DOHH2 (cell line): ENCODE measurements around the gene RAB40C.

Experiments
- H3F3A ChIP-seq: fragments of 200-600 bp; sonication (generic), shearing (Covaris generic); 2 replicates; pipeline ENCODE4 v1.6.0; 2016; ENCODE audit warnings: antibody characterized with exemption, mild to moderate bottlenecking; ENCODE audit not compliant: control insufficient read depth, insufficient read depth
- H3K27ac ChIP-seq: fragments of 200-600 bp; sonication (generic); 2 replicates; pipeline ENCODE4 v1.5.1; 2014; ENCODE audit warnings: low read depth, mild to moderate bottlenecking, low read length, moderate library complexity
- H3K27me3 ChIP-seq: fragments of 200-600 bp; sonication (generic); 2 replicates; pipeline ENCODE4 v1.6.1; 2014; ENCODE audit warnings: mild to moderate bottlenecking, low read length, mixed read lengths; ENCODE audit not compliant: control insufficient read depth
- H3K36me3 ChIP-seq: fragments of 200-600 bp; sonication (generic); 2 replicates; pipeline ENCODE4 v1.6.1; 2014; ENCODE audit warnings: mild to moderate bottlenecking, low read length, moderate library complexity, mixed read lengths; ENCODE audit not compliant: control insufficient read depth
- H3K4me1 ChIP-seq: fragments of 200-600 bp; sonication (generic); 2 replicates; pipeline ENCODE4 v1.6.1; 2014; ENCODE audit warnings: mild to moderate bottlenecking, low read length, mixed read lengths; ENCODE audit not compliant: control insufficient read depth
- H3K4me2 ChIP-seq: fragments of 200-600 bp; sonication (generic); 2 replicates; pipeline ENCODE4 v1.6.0; 2014; ENCODE audit warnings: mild to moderate bottlenecking, low read length, moderate library complexity
- H3K4me3 ChIP-seq: fragments of 200-600 bp; sonication (generic); 2 replicates; pipeline ENCODE4 v1.5.1; 2014; ENCODE audit warnings: mild to moderate bottlenecking, low read length, mixed read lengths
- H3K79me2 ChIP-seq: fragments of 200-600 bp; sonication (generic); 2 replicates; pipeline ENCODE4 v1.6.1; 2014; ENCODE audit warnings: mild to moderate bottlenecking, low read length, mixed read lengths; ENCODE audit not compliant: control insufficient read depth
- H3K9me2 ChIP-seq: fragments of 200-600 bp; sonication (generic); replicated peaks from 2 replicates; pipeline ENCODE4 v1.6.1; 2014; ENCODE audit warnings: mild to moderate bottlenecking, low read length, mixed read lengths; ENCODE audit not compliant: control insufficient read depth
- H3K9me3 ChIP-seq: fragments of 200-600 bp; sonication (generic); 2 replicates; pipeline ENCODE4 v1.6.1; 2014; ENCODE audit warnings: antibody characterized with exemption, low read length, mixed read lengths; ENCODE audit not compliant: control insufficient read depth, insufficient read depth
- H4K20me1 ChIP-seq: fragments of 200-600 bp; sonication (generic); 2 replicates; pipeline ENCODE4 v1.6.0; 2014; ENCODE audit warnings: low read depth, mild to moderate bottlenecking, antibody characterized with exemption, low read length, moderate library complexity; ENCODE audit not compliant: control insufficient read depth, insufficient read depth
- EZH2phosphoT487 ChIP-seq: fragments of 200-600 bp; sonication (generic); IDR thresholded peaks from 2 replicates; pipeline ENCODE4 v1.6.1; 2017; ENCODE audit warnings: borderline replicate concordance, mild to moderate bottlenecking, antibody characterized with exemption, low read length, moderate library complexity, mixed read lengths
- TF ChIP-seq, protein P1 (sequence below): fragments of 200-600 bp; sonication (generic); IDR thresholded peaks from one replicate; pipeline ENCODE4 v1.5.1; 2014; ENCODE audit warnings: antibody characterized with exemption, mild to moderate bottlenecking, low read depth, low read length; ENCODE audit not compliant: poor library complexity, severe bottlenecking

The RAB40C gene

DNA sequence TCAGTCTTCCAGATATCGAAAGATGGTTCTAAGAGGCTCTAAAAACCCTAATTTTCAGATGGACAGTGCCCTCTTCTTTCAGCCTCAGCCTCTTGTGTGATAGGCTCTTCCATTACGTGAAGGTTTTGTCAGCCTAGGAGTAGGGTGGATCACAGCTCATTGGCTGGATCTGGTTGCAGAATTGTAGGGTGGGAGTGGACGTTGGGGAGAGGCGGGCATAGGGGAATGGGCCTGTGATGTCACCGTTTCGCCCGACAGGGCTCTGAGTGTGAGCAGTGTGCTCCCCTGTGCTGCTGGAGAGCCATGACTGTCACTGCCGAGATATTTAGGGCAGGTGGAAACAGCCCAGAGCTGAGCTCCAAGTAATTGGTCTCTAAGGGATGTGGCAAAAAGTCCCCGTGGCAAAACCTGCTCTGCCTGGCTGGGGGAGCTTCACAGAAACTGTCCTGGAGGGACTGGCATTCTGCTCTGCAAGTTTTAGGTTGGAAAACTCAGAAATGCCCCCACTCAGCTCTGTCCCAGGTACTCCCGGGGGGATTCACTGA is 34.7 kb downstream of the RAB40C start:
- no peaks in the 10 kb centered on the region for H3K27me3 ChIP-seq
- no peaks in the 10 kb centered on the region for H3K79me2 ChIP-seq
- H4K20me1 ChIP-seq = no peaks in the 10 kb centered on the region
- no peaks in the 10 kb centered on the region for H3K9me2 ChIP-seq
- H3K4me1 ChIP-seq = no peaks in the 10 kb centered on the region
- no peaks in the 10 kb centered on the region for H3F3A ChIP-seq
- H3K4me3 ChIP-seq = no peak overlapping the region
- H3K9me3 ChIP-seq = no peaks in the 10 kb centered on the region
- H3K27ac ChIP-seq = no peak overlapping the region
- TF ChIP-seq, protein P1, sequence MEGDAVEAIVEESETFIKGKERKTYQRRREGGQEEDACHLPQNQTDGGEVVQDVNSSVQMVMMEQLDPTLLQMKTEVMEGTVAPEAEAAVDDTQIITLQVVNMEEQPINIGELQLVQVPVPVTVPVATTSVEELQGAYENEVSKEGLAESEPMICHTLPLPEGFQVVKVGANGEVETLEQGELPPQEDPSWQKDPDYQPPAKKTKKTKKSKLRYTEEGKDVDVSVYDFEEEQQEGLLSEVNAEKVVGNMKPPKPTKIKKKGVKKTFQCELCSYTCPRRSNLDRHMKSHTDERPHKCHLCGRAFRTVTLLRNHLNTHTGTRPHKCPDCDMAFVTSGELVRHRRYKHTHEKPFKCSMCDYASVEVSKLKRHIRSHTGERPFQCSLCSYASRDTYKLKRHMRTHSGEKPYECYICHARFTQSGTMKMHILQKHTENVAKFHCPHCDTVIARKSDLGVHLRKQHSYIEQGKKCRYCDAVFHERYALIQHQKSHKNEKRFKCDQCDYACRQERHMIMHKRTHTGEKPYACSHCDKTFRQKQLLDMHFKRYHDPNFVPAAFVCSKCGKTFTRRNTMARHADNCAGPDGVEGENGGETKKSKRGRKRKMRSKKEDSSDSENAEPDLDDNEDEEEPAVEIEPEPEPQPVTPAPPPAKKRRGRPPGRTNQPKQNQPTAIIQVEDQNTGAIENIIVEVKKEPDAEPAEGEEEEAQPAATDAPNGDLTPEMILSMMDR = no peak
- TF ChIP-seq EZH2phosphoT487 = no peak
- no peak overlapping the region for H3K4me2 ChIP-seq
- no peaks in the 10 kb centered on the region for H3K36me3 ChIP-seq

DNA sequence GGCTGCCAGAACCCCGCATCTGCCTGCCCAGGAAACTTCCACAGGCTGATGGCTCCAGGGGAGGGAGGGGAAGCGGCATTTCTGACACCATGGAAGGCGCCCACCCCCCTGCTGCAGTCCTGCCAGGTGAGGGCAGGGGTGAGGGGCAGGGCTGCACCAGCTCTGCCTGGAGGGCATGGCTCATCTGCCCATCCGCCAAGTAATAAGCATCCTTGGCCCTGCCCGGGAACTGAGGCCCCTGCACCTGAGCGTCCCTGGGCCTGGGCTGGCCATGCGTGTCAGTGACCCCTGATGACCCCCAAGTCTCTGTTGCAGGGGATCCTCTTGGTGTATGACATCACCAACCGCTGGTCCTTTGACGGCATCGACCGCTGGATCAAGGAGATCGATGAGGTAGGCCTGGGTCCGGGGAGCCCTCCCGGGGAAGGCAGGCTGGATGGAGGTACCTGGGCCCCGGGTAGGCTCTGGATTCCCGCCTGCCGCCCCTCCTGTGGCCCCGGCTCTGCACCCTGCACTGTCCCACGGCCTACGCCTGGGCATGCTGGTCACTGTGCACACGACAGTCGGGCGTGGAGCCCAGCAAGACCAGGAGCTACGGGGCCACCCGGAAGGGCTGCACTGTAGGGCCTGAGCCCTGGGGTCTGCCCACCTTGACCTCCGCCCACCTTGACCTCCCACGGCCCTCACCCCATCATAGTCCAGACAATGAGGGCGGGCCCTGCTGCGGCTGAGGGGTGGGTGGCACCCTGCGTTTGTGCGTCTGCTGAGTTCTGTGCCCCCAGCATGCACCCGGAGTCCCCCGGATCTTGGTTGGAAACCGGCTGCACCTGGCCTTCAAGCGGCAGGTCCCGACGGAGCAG is 35.5 kb downstream of the RAB40C start:
- TF ChIP-seq, protein P1 = no peak
- TF ChIP-seq EZH2phosphoT487 = no peak
- H3K9me2 ChIP-seq = no peaks in the 10 kb centered on the region
- H3K9me3 ChIP-seq = no peaks in the 10 kb centered on the region
- H3K27me3 ChIP-seq = no peaks in the 10 kb centered on the region
- no peak overlapping the region for H3K27ac ChIP-seq
- H3F3A ChIP-seq = no peaks in the 10 kb centered on the region
- no peak overlapping the region for H3K4me3 ChIP-seq
- H4K20me1 ChIP-seq = no peaks in the 10 kb centered on the region
- no peaks in the 10 kb centered on the region for H3K4me1 ChIP-seq
- H3K36me3 ChIP-seq = no peaks in the 10 kb centered on the region
- H3K4me2 ChIP-seq = no peak overlapping the region
- no peaks in the 10 kb centered on the region for H3K79me2 ChIP-seq

DNA sequence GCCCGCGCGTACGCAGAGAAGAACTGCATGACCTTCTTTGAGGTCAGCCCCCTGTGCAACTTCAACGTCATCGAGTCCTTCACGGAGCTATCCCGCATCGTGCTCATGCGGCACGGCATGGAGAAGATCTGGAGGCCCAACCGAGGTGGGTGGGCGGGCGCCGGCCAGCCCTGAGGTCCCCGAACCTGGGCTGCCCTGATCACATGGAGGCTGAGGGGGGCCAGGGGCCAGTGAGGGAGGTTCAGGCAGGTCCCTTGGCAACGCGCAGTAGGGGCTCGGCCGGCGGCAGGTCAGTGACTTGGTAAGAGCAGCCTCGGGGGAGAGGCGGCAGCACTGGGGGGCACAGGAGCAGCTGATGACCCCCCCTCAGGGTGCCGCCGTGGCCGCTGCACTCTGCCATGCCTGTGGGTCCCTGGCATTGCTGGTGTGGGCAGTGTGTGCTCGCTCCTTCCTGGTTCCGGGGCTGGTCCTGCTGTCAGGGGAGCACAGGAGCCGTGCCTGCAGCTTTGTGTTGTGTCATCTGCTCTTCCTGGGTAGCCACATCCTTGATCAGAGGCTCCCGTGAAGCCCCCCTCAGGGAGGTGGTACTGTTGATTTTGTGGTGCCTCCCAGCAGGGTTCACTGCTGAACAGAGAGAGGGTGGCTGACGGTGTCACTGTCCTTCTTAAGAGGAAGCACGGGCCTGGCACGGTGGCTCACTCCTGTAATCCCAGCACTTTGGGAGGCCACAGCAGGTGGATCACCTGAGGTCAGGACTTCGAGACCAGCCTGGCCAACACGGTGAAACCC is 36.3 kb downstream of the RAB40C start:
- no peaks in the 10 kb centered on the region for H3K4me1 ChIP-seq
- H3K27ac ChIP-seq = no peak overlapping the region
- TF ChIP-seq, protein P1 = no peak
- no peak for TF ChIP-seq EZH2phosphoT487
- H3K4me3 ChIP-seq = no peak overlapping the region
- no peaks in the 10 kb centered on the region for H3K79me2 ChIP-seq
- H3K9me3 ChIP-seq = no peaks in the 10 kb centered on the region
- no peaks in the 10 kb centered on the region for H3K36me3 ChIP-seq
- H3K4me2 ChIP-seq = no peak overlapping the region
- H3K9me2 ChIP-seq = no peaks in the 10 kb centered on the region
- H4K20me1 ChIP-seq = no peaks in the 10 kb centered on the region
- no peaks in the 10 kb centered on the region for H3F3A ChIP-seq
- H3K27me3 ChIP-seq = no peaks in the 10 kb centered on the region
